Omental fat pad (tissue), 4 donors: Measurements from ENCODE around the gene QSOX1. TPM values are rescaled to one million over a fixed set of nuclear protein-coding genes. Genes with fewer than 3 reads are reported as not detected.

ENCODE experiments used
- ATAC-seq: fragments of 150-250 bp; one replicate; pipeline ENCODE4 v1.9.1; 2016; ENCODE audit warnings: mild to moderate bottlenecking, moderate library complexity; ENCODE audit not compliant: low FRiP score
- DNase-seq: peaks from one replicate; pipeline ENCODE4 v3.0.0-alpha.2; 2019; ENCODE audit warnings: low spot score
- total RNA-seq, 4 donors: library from RNA; depleted of rRNA; stranded (reverse); fragments of >200 nt; gene quantifications; one replicate each; pipeline ENCODE4 v1.1.0, GENCODE V29; 2016
- TF ChIP-seq, protein P1 (sequence below), 3 donors: fragments of 450-650 bp; IDR thresholded peaks; one replicate each; pipeline ENCODE4 v1.5.1; 2016 to 2017; ENCODE audit warnings: antibody characterized with exemption in 3 of 3, mild to moderate bottlenecking in 3 of 3, moderate library complexity in 2 of 3

Gene QSOX1
- total RNA-seq, 4 donors from 2014 or later: 90.1 to 130 (median 98.4) TPM

- DNase-seq (no peak), ATAC-seq (no peak)
- TF ChIP-seq, protein P1, sequence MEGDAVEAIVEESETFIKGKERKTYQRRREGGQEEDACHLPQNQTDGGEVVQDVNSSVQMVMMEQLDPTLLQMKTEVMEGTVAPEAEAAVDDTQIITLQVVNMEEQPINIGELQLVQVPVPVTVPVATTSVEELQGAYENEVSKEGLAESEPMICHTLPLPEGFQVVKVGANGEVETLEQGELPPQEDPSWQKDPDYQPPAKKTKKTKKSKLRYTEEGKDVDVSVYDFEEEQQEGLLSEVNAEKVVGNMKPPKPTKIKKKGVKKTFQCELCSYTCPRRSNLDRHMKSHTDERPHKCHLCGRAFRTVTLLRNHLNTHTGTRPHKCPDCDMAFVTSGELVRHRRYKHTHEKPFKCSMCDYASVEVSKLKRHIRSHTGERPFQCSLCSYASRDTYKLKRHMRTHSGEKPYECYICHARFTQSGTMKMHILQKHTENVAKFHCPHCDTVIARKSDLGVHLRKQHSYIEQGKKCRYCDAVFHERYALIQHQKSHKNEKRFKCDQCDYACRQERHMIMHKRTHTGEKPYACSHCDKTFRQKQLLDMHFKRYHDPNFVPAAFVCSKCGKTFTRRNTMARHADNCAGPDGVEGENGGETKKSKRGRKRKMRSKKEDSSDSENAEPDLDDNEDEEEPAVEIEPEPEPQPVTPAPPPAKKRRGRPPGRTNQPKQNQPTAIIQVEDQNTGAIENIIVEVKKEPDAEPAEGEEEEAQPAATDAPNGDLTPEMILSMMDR (IDR thresholded peaks at IDR 0.05): no peak
Measured at GRCh38 chr1:180238675-180239074, 84.0 kb downstream of the QSOX1 start.

DNA sequence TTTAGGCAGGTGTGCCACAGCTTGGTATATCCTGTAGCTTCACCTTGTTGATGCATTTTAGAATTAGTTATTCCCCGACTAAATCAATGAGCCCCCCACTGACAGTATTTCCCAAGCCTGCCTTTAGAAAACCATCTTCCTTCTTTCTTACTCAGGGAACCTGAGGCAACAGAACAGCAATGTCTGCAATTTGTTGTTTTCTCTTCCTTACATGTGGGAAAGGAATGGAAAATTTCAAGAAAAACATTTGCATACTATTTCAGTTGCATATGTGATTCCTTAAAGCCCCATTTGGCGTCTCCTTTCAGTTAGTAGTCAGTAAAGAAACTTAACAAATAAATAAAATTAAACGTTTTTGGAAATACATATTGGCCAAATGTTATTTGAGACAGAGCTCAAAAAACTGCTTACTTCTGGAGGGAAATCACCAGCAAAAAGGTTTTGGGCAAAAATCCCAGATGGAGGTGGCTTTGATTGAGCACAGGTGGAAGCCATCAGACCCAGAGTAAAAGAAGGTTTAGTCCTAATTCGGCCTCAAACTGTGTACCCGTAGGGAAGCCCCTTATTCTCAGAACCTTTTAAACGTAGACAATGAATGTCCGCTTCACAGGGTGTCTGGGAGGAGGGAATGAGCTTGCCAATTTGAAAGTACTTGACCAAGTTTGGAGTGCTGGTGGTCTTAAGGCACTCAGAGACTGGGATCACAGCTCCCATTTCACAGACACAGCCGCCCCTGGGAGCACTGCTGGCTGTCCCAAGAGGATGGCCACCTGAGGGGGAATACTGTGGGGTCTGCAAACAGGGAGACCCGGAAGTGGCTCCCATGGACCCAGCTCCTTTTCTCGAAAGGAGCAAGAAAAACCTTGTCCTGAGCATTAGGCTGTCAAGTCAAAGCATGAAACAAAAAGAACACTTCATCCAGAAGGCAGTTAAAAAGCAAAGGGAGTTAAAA is 84.8 kb downstream of the QSOX1 start:
- TF ChIP-seq, protein P1 (IDR thresholded peaks at IDR 0.05): no peak
- ATAC-seq: no peak
- no peak for DNase-seq

DNA sequence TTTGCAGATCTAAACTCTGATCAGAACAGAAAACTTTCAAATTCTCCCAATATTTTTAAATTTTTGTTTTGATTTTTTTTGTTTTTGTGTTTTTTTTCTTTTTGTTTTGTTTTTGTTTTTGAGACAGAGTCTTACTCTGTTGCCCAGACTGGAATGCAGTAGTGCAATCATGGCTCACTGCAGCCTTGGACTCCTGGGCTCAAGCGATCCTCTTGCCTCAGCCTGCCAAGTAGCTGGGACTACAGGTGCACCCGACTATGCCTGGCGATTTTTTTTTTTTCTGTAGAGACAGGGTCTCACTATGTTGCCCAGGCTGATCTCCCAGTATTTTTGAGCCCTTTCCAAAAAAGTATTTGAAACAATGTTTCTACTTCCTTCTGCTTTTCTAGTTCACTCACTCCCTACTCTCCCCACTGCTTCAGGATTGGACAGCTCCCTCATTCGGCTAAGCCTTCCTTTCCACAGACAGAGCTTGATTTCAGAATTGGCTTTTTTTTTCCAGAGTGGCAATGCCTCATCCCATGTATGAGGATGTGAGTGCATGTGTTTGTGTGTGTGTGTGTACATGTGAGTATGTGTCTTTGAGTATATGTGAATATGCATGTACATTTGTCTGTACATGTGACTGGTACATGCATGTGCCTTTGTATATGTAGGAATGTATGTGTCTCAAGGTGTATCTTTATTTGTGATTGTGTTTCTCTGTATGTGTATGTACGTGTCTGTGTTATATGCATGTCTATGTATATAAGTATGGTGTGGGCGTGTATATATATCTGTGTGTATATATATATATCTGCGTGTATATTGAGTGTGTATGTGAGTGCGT is 87.3 kb downstream of the QSOX1 start:
- TF ChIP-seq, protein P1 (IDR thresholded peaks at IDR 0.05): no peak
- DNase-seq: no peak
- ATAC-seq: no peak

GRCh38 chr1:180243517-180244221 is 89.0 kb downstream of the QSOX1 start:
- DNase-seq (no peak), ATAC-seq (no peak)
- TF ChIP-seq, protein P1 (IDR thresholded peaks at IDR 0.05): no peak

DNA sequence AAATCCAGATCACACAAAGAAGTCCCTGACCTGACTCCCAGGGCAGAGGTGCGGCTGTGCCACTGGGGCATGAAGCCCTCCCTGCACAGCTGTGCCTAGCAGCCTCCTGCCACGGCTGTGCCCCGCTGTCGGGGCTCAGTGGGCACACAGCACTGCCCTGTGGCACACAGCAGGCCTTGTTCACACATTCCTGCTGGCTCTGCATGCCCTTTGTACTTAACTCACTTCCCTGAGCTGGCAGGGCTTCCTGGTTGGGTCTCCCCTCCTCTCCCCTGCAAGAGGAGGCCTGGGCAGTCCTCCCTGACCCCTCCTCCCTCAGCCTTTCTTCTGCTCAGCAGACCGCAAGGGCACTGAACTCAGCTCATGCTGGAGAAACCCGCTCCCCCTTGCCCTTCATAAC is 90.2 kb downstream of the QSOX1 start:
- DNase-seq (no peak), ATAC-seq (no peak)
- TF ChIP-seq, protein P1 (IDR thresholded peaks at IDR 0.05): no peak

- TF ChIP-seq, protein P1 (IDR thresholded peaks at IDR 0.05): no peak
- no peak for ATAC-seq
- DNase-seq: no peak
Measured at GRCh38 chr1:180246579-180246978, 91.9 kb downstream of the QSOX1 start.
